OCI-LY7 (cell line): Measurements from ENCODE around the gene ZNF423. TPM values are rescaled to one million over a fixed set of nuclear protein-coding genes. Genes with fewer than 3 reads are reported as not detected.

ENCODE experiments used
- BruUV-seq: library from RNA; stranded (reverse); fragments of 400-500 nt; replicated peaks from 2 replicates; lab custom pipeline; 2021; lab: Mats Ljungman, UMichigan
- CTCF ChIA-PET: fragments of 300-600 bp; sonication (Branson Sonifier 250); formaldehyde crosslinking; loops from one replicate; lab custom pipeline; 2022; ENCODE audit warnings: antibody characterized with exemption; ENCODE audit not compliant: unreplicated experiment; lab: Charles Lee
- POLR2A ChIA-PET: fragments of 300-600 bp; sonication (Branson Sonifier 250); formaldehyde crosslinking; loops from one replicate; lab custom pipeline; 2022; ENCODE audit warnings: antibody characterized with exemption; lab: Charles Lee
- DNase-seq: peaks from one replicate; pipeline ENCODE4 v3.0.0-alpha.2; 2015; ENCODE audit warnings: low spot score
- H2AFZ ChIP-seq: fragments of 200-600 bp; sonication (generic), shearing (Covaris generic); 2 replicates; pipeline ENCODE4 v1.6.1; 2014; ENCODE audit warnings: mild to moderate bottlenecking, antibody characterized with exemption, low read length, moderate library complexity
- H3K27ac ChIP-seq: fragments of 200-600 bp; sonication (generic); 2 replicates; pipeline ENCODE4 v1.5.1; 2014; ENCODE audit warnings: mixed run types, low read depth, mild to moderate bottlenecking, moderate library complexity, low read length, inconsistent platforms; ENCODE audit not compliant: poor library complexity, severe bottlenecking
- H3K36me3 ChIP-seq: fragments of 200-600 bp; sonication (generic); 2 replicates; pipeline ENCODE4 v1.6.1; 2014; ENCODE audit warnings: mild to moderate bottlenecking, antibody characterized with exemption, low read length, moderate library complexity, mixed read lengths; ENCODE audit not compliant: insufficient read depth
- H3K4me1 ChIP-seq: fragments of 200-600 bp; sonication (generic); 2 replicates; pipeline ENCODE4 v1.5.1; 2014; ENCODE audit warnings: mild to moderate bottlenecking, low read length; ENCODE audit not compliant: insufficient read depth, poor library complexity, severe bottlenecking
- H3K4me2 ChIP-seq: fragments of 200-600 bp; sonication (generic); 2 replicates; pipeline ENCODE4 v1.6.1; 2014; ENCODE audit warnings: mild to moderate bottlenecking, low read length
- H3K4me3 ChIP-seq: fragments of 200-600 bp; sonication (generic); 2 replicates; pipeline ENCODE4 v1.5.1; 2014; ENCODE audit warnings: mild to moderate bottlenecking, low read depth, low read length; ENCODE audit not compliant: poor library complexity, severe bottlenecking
- H3K79me2 ChIP-seq: fragments of 200-600 bp; sonication (generic); 2 replicates; pipeline ENCODE4 v1.6.1; 2016; ENCODE audit warnings: low read depth, mild to moderate bottlenecking, low read length, moderate library complexity, mixed read lengths; ENCODE audit not compliant: insufficient read depth
- H3K9me2 ChIP-seq: fragments of 200-600 bp; sonication (generic); 2 replicates; pipeline ENCODE4 v1.6.1; 2016; ENCODE audit warnings: mild to moderate bottlenecking, low read length, mixed read lengths; ENCODE audit not compliant: insufficient read depth
- H3K9me3 ChIP-seq: fragments of 200-600 bp; sonication (generic); 2 replicates; pipeline ENCODE4 v1.6.1; 2014; ENCODE audit warnings: mild to moderate bottlenecking, mixed run types, low read length, mixed read lengths
- H4K20me1 ChIP-seq: fragments of 200-600 bp; sonication (generic); 2 replicates; pipeline ENCODE4 v1.6.1; 2014; ENCODE audit warnings: mild to moderate bottlenecking, antibody characterized with exemption, low read length, moderate library complexity, mixed read lengths; ENCODE audit not compliant: insufficient read depth
- CTCF ChIP-seq: fragments of 200-600 bp; sonication (generic); conservative IDR thresholded peaks from 2 replicates; pipeline ENCODE4 v1.5.1; 2014; ENCODE audit warnings: mild to moderate bottlenecking, antibody characterized with exemption, low read length, moderate library complexity, mixed read lengths
- EZH2phosphoT487 ChIP-seq: fragments of 200-600 bp; sonication (generic); IDR thresholded peaks from 2 replicates; pipeline ENCODE4 v1.6.1; 2018; ENCODE audit warnings: low read depth, borderline replicate concordance, mild to moderate bottlenecking, mixed run types, antibody characterized with exemption, low read length, moderate library complexity, mixed read lengths
- intact Hi-C: fragments of 100-400 bp; cut with micrococcal nuclease; formaldehyde crosslinking; loops from one replicate; pipeline ENCODE4 v1.10.0; 2022; ENCODE audit not compliant: unreplicated experiment
- total RNA-seq, 2 experiments: library from RNA; depleted of rRNA in 1 of 2; stranded (reverse); fragments of >200 nt in 1 of 2; shearing (Covaris generic) in 1 of 2; gene quantifications; 2 replicates each; pipeline ENCODE4 v1.2.3, GENCODE V29; 2014 to 2022

Gene ZNF423
- total RNA-seq, 2 experiments from 2014 or later = 0.09 to 0.13 TPM

DNA sequence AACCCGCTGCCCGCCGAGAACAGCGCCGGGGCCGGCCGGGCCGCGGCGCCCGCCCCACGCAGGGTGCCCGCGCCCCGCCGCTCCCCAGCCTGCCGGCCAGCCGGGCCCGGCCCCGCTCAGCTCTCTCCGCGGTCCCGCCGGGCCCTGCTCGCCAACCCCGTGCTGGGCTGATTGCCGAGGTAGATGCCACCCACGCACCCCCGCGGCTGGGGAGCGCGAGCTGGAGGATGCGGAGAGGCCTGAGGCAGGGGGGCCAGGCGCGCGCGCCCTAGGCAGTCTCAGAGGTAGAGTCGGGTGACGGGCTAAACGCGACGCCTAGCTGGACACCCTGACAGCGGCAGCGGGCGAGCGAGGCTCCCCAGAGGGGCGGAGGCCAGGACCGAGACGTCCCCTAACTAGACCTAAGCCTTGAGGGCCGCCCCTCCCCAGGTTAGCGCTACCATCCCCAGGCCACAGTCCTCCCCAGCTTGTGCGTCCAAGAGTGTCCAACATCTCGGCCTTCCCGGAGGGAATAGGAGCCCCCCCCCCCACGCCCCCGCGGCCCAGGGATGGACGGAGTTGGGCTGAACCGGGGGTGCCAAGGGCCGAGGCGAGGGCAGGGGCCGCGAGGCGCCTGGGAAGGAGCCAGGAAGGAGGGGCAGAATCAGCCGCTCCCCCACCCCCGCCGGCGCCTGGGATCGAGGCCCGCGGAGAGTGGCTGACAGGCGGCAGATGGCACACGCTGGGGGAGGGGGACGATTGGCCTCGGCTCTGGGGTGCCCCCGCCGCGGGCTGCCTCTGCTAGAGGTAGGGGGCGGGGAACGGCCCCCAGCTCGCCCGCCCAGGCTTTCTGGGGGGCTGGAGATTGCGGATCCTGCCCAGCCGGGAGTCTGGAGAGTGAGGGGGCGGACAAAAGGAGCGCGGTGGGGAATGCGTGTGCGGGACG is 2.5 kb upstream of the ZNF423 start:
- intact Hi-C loops = no loop called here
- ChIA-PET POLR2A (no interaction called here), CTCF (interaction anchor here (0.6 to 0.7 kb wide), 2 partner anchors 245 to 1146 kb away, joined by 3 read pairs; no protein-coding TSS in a partner anchor)
- no TSS peak for BruUV-seq
- Histone ChIP-seq H3K4me1 (peaks cover 17% of the 10 kb centered on the region), H2AFZ (no peak overlapping the region), H3K36me3 (no peaks in the 10 kb centered on the region), H3K9me3 (no peaks in the 10 kb centered on the region), H3K4me2 (peak overlapping the region; percentile 39), H3K4me3 (peak overlapping the region; percentile 7), H3K27ac (no peak overlapping the region), H3K9me2 (no peaks in the 10 kb centered on the region), H4K20me1 (no peaks in the 10 kb centered on the region), H3K79me2 (no peaks in the 10 kb centered on the region)
- no peak for DNase-seq
- TF ChIP-seq CTCF = no peak
- TF ChIP-seq EZH2phosphoT487 = no peak

GRCh38 chr16:49857423-49858181 is 1.7 kb upstream of the ZNF423 start:
- H3K9me2 ChIP-seq = no peaks in the 10 kb centered on the region
- no peaks in the 10 kb centered on the region for H3K9me3 ChIP-seq
- no peak overlapping the region for H2AFZ ChIP-seq
- H3K4me3 ChIP-seq = no peak overlapping the region
- H3K79me2 ChIP-seq = no peaks in the 10 kb centered on the region
- ChIA-PET CTCF (interaction anchor here (0.6 to 0.7 kb wide), 3 partner anchors 244 to 1147 kb away, joined by 3 read pairs; no protein-coding TSS in a partner anchor), POLR2A (interaction anchor here (0.6 kb wide), 1 partner anchor 20 kb away, joined by 3 read pairs; no protein-coding TSS in a partner anchor)
- H3K27ac ChIP-seq = no peak overlapping the region
- H3K4me2 ChIP-seq = peak overlapping the region; percentile 44; the same call in 1 of the 2 replicates
- peaks cover 17% of the 10 kb centered on the region for H3K4me1 ChIP-seq
- peak; percentile 89 for TF ChIP-seq CTCF
- no peak; the same call in 1 of the 2 replicates for TF ChIP-seq EZH2phosphoT487
- no TSS peak for BruUV-seq
- intact Hi-C loops = no loop called here
- DNase-seq = peak; percentile 68
- H4K20me1 ChIP-seq = no peaks in the 10 kb centered on the region
- no peaks in the 10 kb centered on the region for H3K36me3 ChIP-seq
